Activated CD4-positive, alpha-beta T cell treated with anti-CD3 and anti-CD28 coated beads, Interleukin-10, Interleukin-2, amounts not matched to agents 100 ng/mL and 50 ng/mL, durations not matched to agents 16 hours and 8 hours (primary cell): Measurements from ENCODE around the gene ACOT7.

ENCODE experiments used
- DNase-seq: peaks from one replicate; pipeline ENCODE4 v3.0.0-alpha.2; 2020

Gene ACOT7

DNA sequence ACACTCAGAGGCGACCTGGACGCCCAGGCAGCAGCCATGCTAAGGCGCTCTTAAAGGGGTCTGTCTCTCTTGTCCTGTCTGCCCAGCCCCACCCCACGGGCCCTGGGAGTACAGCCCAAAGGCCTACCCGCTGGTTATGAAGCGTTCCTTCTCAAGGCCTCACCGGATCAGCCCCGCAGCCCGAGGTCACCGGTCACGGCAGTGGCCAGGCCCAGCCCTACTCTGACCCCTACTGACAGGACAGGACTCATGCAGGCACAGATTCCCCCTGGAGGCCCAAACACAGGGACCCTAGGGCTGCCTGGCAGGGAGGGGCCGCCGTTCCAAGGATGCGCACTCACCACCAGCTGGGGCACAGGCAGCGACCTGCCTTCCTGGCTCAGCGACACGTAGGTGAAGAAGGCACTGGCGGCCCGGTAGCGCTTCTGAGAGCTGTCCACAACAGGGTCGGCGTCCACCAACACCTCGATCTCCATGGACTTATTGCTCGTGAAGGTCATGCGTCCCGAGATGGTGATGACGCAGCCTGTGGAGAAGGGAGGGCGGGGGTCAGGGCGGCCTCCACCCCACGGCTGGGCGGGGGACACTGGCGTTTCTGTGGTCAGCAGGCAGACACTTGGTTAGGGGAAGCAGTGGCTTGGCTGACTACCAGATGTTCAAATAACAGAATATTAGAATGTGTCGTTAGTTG is 112.7 kb downstream of the ACOT7 start:
- no peak for DNase-seq

DNA sequence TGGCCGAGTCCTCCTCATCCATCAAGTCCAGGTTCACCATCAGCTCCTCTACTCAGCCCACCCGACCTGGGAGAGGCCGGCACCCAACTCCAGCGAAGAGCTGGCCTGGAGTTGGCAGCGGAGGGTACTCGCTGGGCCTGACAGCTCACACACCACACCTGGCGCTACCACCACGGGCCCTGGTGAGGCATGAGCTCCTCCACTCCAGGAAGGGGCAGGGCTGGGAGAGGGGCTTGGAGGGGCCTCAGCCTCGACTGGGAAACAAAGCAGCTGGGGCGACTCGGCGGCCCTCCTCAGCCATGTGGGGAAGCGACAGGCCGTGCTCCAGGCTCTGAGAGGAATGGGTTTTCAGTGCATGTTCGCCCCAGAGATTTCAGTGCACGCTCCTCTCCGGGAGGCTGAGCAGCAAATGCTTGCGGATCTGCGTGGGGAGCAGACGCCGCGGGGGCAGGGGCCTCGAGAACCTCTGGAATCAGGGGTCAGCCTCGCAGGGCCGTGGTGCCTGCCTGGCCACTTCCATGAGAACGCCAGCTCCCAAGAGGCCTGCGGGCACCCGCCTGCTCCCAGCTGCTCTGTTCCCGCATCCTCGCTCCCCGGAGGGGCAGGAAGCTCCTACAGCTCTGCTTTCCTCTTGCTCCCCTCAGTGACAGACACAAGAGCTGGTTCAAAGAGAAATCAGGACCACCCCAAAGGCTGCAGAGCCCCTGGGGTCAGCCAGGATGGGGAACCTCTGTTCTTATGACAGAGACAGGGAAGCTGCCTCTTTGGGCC is 113.8 kb downstream of the ACOT7 start:
- DNase-seq: no peak

DNA sequence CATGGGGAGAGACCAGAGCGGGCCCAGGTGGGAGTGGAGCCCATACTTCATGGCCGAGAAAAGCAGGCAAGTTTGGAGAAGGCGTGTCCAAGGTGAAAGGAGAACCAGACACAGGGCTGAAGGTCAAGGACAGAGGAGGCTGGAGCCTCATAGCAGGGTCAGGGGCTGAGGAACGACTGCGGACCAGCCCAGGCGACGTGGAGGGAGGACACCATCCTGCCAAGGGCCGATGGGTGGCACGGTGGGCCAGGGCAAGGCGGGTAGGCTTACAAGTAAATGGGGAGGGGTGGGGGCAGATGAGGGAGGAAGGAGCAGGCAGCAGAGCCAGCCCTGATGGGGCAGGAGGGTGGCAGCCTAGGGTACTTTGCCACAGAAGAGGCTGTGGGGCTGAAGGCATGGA is 114.5 kb downstream of the ACOT7 start:
- no peak for DNase-seq

DNA sequence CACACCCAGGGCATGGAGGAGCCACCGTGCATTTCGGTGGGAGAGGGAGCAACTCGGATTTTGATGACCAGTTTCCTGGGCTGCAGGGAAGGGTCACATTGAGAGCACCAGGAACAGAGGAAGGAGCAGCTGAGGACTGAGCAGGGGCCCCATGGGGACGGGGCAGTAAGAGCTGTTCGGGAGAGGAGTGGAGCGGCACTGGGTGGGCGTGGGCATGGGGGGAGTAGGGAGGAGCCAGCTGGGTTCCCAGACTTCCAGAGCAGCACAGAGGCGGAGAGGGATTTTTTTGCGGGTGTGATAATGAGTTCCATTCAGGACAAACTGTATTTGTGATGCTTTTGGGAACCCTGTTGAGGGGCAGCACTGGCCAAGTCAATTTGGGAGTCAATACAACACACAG is 115.3 kb downstream of the ACOT7 start:
- DNase-seq: no peak

DNA sequence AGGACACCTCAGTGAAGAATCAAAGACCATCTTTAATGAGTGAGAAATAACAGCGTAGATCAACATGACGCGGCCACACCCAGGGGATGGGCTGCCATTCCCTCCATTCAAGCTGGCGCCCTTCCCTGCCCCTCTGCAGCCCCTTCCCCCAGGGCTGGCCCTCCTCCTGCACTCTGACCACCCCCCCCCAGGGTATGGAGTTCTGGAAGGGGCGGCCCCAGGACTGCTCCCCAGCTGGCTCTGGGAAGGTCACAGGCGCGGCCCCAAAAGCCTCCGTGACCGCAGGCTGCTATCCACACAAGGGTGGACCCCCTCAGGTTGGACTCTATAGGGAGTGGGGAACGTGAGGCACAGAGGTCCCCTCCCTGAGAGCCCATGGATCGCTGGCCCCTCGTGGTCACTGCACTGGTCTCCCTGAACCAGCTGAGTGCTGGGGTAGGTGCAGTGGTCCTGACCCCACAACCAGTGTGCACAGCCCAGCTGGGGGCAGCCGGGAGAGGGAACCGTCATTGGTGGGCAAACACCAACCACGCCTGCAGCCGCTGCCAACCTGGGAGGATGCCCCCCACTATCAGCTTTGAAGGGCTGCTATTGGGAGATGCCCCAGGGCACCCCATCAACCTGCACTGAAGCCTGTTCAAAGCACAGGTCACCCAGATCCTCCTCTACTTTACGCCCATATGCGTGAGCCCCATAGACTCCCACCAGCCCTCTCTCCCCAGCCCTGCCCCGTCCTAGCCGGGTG is 116.6 kb downstream of the ACOT7 start:
- no peak for DNase-seq

DNA sequence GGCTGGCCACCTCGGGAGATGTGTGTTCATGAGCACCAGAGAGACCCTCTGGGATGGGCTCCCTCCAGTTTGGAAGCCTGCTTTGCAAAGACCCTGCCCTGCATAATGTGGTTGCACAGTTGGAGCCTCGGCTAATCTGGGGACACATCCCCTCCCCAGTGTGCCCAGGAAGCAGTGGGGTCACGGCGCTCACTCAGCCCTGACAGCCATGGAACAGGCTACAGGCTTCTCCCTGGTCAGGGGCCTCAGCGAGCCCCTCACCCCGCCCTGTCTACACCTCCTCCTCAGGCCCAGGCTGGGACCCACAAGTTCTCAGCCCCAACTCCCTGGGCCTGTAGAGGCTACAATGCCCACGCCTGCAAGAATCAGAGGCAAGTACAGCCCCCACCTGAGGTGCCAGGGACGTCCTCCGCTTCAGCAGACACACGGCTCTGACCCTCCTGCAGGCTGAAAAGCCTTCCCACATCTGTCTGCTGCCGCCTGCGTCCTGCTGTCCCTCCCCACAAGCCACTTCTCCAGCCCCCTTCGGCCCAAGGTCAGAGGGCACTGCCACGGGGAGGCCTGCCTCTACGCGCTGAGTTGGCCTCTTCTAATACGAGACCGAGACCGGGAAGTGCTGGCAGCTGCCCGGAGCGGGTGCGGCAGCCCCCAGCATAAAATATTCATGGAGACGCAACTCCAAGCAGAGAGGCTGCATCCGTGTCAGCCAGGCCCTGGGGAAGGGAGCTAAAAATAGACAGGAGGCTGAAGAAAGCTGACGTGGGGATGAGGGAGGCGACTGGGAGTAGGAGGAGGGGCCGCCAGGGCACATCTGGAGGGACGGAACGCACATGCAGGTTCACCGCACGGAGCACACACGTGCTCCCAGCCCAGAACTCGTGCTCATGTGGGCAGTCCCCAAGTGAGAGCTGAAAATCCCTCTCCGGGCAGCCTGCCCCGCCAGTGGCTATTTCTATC is 117.5 kb downstream of the ACOT7 start:
- no peak for DNase-seq

DNA sequence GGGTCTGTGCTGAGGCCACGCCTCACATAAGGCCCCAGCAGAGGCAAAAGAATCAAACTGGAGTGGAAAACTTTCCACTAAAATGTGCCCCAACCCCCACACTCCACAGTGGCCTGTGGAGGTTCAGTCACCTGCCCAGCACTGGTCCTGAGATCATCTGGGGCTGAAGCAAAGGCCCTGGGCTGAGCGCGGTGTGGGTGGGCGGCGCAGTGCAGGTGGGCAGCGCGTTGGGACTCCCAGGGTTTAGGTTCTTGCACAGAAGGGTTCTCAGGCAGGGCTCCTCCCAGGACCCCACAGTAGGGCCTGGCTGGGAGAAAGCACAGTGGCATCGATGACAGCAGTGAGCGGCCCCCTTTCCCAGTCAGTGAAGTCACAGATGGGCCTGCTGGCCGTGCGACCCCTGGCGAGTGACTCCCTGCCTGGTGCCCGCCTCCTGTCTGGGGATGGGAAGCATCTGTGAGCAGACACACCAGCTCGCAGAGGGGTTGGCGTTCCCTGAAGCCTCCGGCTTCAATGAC is 118.9 kb downstream of the ACOT7 start:
- DNase-seq: no peak

DNA sequence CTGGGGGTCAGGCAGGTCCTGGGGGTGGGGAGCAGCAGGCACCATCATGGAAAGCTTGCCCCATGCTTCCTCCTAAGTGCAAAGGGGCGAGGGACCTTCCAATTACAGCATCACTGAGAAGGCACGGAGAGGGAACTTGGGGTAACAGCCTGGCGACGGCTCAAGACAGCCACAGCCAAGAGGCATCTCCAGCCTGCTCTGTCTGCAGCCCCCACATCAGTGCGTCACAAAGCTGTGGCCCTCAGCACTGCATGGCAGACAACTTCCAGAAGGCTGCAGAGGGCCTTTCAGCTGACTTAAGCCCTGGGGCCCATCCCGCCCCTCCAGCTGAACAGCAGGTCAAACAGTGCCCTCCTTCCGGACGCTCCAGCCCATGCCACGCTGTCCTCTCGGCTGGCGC is 119.5 kb downstream of the ACOT7 start:
- DNase-seq: no peak

DNA sequence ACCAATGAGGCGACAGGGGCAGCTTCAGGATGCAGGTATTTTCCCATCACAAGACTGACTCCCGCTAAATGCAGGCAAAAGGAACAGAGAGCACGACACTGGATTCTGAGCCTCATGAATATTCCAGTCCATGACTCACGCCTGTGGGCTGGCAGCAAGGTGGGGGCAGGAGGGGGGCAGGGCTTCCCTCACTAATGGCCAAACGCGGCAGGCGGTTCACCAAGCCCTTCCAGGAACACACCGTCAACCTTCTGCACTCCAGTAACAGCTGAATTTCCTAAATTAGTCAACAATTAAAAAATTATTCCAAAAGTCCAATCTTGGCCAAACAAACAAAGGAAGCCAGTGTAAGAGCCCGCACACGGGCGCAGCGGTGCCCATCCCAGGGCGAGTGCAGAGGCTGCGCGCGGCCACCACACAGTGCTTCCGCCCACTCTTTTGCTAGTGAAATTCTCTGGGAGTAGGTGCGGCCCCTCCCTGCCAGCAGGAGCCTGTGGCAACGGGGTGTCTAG is 120.1 kb downstream of the ACOT7 start:
- no peak for DNase-seq

DNA sequence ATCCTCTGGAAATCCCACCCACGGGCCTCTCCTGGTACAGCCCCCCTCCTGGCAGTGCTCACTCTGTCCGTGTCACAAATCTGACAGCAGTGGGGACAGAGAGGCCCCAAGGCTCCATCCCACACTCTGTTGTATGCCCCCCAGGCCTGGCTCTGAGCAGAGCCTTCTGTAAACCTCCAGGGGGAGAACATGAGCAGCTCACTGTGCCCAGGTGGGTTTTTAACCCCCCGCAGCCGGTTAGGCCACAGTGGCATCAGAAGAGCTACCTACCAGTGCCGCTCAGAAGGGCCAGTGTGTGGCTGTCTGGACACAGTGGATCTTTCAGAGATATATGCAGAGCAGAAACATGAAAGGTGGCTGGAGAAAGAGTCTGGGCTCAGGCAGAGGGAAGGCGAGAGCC is 120.7 kb downstream of the ACOT7 start:
- DNase-seq: no peak

DNA sequence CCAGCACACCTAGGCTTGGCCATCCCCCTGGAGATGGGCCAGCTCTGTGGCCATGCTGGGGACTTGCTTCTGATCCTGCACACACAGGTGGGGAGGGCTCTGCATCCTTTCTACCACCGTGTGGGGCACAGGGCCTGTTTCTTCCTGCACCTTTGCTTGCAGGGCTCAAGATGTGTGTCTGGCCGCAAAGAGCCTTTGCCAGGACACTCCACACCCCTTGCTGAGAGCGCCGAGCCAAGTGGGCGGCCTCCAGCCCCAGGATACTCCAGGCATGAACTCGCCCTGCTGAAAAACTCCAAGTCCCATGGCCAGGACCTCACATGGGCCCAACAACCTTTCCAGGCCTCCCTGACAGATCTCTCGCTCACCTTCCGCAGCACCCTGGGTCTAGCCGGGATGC is 121.1 kb downstream of the ACOT7 start:
- no peak for DNase-seq

DNA sequence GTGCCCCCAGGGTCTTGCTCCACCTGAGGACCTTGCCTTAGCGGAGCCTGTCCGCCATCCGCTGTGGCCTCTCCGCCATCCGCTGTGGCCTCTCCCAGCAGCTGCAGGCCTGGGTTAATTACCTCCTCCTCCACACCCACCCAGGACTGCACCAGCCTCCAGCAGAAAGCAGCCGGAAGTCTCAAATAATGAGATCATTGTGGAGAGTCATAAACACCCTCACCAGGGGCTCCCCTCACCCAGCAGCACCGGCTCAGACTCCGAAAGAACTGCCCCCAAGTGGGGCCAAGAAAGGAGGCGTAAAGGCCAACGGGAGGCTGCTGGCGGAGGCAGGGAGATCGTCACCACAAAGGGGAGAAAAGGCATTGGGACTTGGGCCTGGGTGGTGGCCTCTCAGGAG is 122.0 kb downstream of the ACOT7 start:
- DNase-seq: no peak

DNA sequence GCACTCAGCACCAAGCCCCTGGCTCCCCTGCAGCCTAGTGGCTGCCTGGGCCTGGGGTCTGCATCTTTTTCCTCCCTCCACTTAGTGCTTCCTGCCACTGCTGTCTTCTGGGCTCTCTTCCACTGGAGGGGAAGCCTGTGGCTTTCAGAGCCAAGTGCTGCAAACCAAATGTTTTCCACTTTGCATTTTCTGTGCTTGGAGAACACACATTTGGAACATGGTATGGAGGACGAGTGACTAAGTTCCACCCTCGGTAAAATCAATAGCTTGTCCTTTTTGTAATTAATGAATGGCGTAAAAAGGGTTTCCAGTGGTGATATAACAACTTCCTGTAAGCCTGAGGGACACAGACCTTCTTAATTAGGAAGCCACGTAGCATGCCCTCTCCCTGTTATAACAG is 122.6 kb downstream of the ACOT7 start:
- DNase-seq: no peak

DNA sequence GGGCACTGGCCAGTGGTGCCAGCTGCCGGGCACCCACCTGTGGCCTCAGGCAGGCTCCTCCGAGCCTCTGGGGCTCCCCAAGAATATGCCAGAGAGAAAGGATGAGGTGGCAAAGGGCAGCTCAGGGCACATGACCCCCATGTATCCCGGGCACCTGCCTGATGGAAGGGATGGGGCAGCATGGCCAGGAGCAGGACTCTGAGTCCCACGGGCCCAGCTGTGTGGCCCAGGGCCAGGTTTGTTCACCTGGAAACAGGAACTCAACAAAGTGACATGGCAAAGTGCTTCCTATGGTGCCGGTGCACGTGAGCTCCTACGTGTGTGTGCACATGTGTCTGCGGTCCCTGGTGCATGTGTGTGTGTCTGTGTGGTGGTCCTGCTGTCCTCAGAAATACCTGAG is 123.2 kb downstream of the ACOT7 start:
- DNase-seq: no peak

DNA sequence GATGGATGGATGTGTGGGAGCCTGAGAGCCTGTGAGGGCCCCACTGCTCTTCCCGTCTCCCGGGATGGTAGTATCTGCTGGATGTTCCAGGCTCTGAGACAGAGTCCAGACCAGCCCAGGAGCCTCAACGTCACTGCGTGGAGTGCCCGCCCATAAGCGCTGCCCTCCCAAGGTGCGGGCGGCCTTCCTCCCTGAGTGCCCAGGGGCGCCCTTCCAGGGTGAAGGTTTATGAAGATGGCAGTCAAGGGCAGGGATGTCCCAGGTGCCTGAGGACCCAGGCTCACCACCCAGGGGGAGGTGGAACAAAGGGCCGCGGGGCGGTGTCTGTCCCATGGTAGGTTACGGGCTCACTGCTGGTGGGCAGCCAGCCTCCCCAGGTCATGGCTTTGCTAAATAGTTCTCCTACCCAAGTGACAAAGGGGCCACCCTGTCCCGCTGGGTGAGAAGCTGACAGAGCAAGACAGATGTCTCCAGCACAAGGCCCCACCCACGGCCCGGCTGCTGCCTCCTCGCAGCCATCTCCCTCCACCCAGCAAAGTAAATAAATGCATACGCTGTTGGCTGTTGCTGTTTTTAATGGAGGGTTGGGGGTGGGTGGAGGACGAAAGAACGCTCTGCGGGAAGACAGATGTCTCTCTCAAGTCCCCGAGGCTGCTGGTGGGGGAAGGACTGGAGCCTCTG is 123.7 kb downstream of the ACOT7 start:
- DNase-seq: no peak

DNA sequence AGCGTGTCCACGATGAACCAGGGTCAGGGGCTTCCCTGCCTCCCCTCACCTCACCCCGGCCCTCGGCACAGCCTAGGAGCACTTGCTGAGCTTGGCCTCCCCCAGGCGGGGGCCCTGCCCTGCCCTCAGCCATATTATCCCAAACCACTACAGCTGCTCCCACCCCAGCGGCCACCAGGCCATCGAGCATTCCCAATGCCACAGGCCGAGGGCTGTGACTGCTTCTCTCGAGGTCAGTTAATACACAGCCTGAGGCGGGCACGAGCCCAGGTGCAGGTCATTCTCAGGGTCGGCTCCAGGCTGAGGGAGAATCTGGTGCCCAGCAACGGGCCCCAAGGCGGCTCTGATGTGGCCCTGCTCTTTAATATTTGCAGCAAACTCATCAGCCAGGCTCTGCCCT is 124.3 kb downstream of the ACOT7 start:
- DNase-seq: no peak

DNA sequence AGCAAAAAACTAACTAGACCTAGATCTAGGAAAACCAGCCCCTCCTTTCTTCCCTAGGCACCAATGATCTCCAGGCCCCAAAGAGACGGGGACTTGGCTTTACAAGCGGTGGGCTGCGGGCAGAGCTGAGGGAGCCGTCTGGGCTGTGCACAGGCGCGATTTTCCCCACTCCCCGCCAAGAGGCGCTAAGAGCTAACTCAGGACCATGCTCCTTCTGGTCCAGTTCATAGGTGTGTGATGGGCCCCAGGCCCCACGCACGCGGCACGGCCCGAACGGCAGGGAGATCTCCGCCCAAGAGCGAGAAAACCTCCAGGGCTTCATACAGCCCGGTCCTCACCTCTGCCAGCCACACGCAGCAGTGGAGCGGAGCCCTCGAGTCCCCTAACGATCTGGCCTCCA is 125.2 kb downstream of the ACOT7 start:
- DNase-seq: no peak

DNA sequence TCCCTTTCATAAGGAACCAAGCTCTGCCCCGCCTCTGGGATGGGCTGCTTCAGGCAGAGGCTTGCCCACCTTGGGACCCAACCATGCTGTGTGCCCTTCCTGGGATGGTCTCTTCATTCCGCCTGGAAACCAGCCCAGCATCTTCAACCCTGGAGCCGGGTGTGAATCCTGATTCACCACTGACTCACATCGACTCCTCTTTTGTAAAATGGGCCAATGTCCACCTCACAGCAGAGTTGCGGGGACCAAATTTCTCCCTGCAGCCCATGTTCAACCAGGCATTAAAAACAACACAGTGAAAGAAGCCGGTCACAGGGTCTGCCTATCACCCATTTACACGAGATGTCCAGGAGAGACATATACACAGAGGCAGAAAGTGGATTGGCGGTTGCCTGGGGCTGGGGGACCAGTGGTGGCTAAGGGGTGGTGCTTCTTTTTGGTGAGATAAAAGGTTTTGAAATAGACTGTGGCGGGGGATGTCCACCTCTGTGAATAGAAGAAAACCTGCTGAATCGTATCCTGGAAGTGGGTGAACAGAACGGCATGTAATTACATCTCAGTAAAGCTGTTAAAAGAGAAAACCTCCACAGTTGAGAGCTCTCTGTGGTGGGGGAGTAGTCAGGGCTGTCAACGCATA is 125.8 kb downstream of the ACOT7 start:
- DNase-seq: no peak

DNA sequence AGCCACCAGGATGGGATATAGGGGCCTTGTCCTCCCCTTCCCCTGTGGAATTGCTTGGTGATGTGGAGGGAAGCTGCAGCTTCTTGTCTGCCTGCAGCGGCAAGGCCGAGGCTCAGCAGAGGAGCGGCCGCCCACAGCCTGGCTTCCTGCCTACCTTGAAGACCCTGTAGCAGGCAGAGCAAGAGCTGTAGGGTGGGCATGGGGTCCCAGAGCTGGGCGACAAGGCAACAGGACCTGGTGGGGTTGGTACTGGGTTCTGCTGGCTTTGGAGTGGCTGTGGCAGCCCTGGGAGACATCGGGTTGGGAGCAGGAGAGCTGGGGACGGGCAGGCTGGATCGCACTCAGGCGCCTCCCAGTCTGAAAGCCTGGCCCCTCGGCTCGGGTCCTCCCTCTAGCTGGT is 126.9 kb downstream of the ACOT7 start:
- DNase-seq: no peak

DNA sequence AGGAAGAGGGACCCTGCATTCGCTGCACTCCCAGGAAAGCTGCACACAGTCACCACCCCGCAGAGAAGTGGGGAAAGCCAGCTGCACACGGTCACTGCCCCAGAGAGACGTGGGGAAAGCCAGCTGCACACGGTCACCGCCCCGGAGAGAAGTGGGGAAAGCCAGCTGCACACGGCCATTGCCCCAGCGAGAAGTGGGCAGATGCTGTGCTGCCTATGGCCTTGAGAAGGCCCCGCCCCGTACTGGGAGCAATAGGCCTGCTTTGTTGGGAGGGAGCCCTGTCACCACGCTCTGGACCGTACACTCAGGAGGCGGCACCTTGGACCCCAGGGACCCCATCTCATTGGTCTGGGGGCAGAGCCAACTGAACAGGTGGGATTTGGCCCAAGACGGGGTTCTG is 128.4 kb downstream of the ACOT7 start:
- no peak for DNase-seq

DNA sequence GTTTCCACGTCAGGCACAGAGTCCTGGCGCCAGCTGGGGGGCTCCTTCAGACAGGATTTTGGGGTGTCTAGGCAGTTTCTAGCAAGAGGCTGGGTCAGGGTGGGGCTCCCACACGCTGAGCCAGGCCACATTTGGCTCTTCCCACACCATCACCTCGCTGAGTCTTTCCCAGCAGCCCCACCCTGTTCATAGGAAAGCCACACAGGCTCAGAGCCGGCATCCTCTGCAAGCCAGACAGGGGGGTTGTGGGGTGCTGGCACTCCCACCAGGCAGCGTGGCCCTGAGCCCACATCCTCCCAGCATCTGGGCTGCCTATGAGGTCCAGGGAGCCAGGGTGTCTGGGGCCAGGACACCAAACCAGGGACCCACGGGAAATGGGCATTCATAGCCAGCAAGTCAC is 129.9 kb downstream of the ACOT7 start:
- no peak for DNase-seq
